Activated CD8-positive, alpha-beta memory T cell treated with anti-CD3 and anti-CD28 coated beads for 1 hour (primary cell): ENCODE data around the gene MSMO1.

Experiments
- DNase-seq, 2 donors: peaks; one replicate each; pipeline ENCODE4 v3.0.0-alpha.2; 2020; ENCODE audit warnings: low read depth in 1 of 2; ENCODE audit errors: extremely low read depth in 1 of 2

Gene MSMO1

DNA sequence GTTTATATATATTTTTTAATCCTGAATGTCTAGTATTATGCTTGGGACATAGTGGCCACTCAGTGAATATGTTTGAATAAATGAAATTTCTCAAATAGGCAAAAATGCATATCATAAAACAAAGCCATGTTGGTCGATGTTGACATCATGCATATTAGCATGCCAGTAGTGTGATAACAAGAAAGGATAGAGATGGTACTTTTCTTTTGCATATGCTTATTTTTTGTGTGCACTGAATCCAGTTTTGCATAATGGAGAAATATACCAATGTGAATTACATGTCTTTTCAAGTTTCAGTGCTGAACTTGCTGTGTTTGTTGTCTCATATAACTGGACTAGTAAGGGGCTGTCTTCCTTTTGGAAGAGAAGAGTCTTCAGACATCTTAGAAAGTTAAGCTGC lies 58.9 kb downstream of the MSMO1 start:
- no peak for DNase-seq

DNA sequence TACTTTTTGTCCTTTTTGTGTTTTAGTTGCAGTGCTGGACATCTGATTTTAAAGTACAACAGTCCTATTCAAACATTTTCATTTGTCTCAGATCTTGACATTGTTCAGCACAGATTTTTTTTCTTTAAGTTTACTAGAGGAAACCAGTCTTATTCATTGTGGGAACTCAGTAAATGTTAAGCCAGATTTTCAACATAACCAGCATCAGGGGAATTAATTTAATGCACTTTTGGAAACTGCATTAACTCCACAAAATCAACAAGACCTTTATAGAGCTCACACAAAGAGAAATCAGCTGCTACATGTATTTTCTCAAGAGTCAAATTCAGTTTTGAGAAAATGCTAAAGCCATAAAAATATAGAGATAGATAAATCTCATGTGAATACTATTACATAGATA lies 61.3 kb downstream of the MSMO1 start:
- DNase-seq = no peak
